GM12878 (cell line): ENCODE data around the gene UST. TPM values are rescaled to one million over a fixed set of nuclear protein-coding genes. Genes with fewer than 3 reads are reported as not detected.

Source experiments
- RCOR1 ChIP-seq: conservative IDR thresholded peaks from 2 replicates; pipeline ENCODE4 v1.6.1; 2012; ENCODE audit warnings: low read depth, low read length, improper control_type of control experiment
- ZBTB40 ChIP-seq: fragments of 450-650 bp; IDR thresholded peaks from 2 replicates; pipeline ENCODE4 v1.6.1; 2016; ENCODE audit warnings: mild to moderate bottlenecking, moderate library complexity, borderline replicate concordance
- ZNF207 ChIP-seq: fragments of 450-650 bp; IDR thresholded peaks from 2 replicates; pipeline ENCODE4 v1.6.1; 2014; ENCODE audit warnings: antibody characterized with exemption, mild to moderate bottlenecking, borderline replicate concordance
- polyA plus RNA-seq, 11 experiments: library from polyadenylated mRNA; depleted of rRNA in 4 of 11; unstranded in 6 of 11; stranded (reverse) in 5 of 11; fragments of >200 nt; fragmentation: Nextera tagmentation in 4 of 11; fragmentation: Illumina TruSeq in 1 of 11; extraction: Ambion mirVana in 4 of 11; extraction: Trizol in 1 of 11; gene quantifications; 1 replicate in 1 of 11; 2 replicates in 10 of 11; pipeline versions ENCODE4 v1.2.1 to v1.2.3, GENCODE V29; 2011 to 2016; ENCODE audit warnings: inconsistent platforms in 2 of 11, missing spikeins in 2 of 11, low read depth in 1 of 11
- total RNA-seq, 4 experiments: library from RNA; depleted of rRNA in 3 of 4; stranded (reverse); fragments of >200 nt in 3 of 4; fragmentation: Illumina TruSeq in 1 of 4; extraction: Trizol in 1 of 4; gene quantifications; 2 replicates each; pipeline versions ENCODE4 v1.2.1 to v1.2.3, GENCODE V29; 2013 to 2021
- TF ChIP-seq, protein P1 (sequence below): fragments of 450-650 bp; formaldehyde crosslinking; IDR thresholded peaks from 2 replicates; pipeline ENCODE4 v1.4.0; 2020; ENCODE audit warnings: mild to moderate bottlenecking, moderate library complexity
- TF ChIP-seq, protein P2 (sequence below): IDR thresholded peaks from 2 replicates; pipeline ENCODE4 v1.6.1; 2012; ENCODE audit warnings: mild to moderate bottlenecking, low read depth, low read length

UST gene
- total and polyA plus RNA-seq, 10 of the 15 experiments (the other 5 are each of a cell fraction or from before 2014, with no cell fraction given): 0.74 to 43.3 (median 2.2) TPM

DNA sequence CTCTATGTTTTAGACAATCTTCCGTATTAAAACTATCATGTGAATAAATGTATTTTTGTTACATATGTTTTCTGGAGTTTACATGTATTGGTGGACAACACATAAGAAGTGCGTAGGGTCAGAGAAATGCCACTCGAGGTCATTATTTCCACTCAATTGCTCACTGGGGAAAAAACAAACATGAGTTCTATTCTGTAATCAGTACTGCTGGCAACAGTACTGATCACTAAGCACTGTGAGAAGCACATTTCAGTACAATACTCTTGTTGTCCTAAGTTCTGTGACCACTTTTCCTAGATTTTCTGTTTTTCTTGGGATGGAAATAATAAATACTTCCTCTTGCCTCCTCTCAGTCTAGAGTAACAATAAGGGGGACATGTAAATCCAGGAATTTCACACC lies 44.5 kb downstream of the UST start (continued):
- TF ChIP-seq, protein P1, sequence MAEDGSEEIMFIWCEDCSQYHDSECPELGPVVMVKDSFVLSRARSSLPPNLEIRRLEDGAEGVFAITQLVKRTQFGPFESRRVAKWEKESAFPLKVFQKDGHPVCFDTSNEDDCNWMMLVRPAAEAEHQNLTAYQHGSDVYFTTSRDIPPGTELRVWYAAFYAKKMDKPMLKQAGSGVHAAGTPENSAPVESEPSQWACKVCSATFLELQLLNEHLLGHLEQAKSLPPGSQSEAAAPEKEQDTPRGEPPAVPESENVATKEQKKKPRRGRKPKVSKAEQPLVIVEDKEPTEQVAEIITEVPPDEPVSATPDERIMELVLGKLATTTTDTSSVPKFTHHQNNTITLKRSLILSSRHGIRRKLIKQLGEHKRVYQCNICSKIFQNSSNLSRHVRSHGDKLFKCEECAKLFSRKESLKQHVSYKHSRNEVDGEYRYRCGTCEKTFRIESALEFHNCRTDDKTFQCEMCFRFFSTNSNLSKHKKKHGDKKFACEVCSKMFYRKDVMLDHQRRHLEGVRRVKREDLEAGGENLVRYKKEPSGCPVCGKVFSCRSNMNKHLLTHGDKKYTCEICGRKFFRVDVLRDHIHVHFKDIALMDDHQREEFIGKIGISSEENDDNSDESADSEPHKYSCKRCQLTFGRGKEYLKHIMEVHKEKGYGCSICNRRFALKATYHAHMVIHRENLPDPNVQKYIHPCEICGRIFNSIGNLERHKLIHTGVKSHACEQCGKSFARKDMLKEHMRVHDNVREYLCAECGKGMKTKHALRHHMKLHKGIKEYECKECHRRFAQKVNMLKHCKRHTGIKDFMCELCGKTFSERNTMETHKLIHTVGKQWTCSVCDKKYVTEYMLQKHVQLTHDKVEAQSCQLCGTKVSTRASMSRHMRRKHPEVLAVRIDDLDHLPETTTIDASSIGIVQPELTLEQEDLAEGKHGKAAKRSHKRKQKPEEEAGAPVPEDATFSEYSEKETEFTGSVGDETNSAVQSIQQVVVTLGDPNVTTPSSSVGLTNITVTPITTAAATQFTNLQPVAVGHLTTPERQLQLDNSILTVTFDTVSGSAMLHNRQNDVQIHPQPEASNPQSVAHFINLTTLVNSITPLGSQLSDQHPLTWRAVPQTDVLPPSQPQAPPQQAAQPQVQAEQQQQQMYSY: no peak
- TF ChIP-seq RCOR1 (no peak), ZBTB40 (no peak), ZNF207 (no peak)
- TF ChIP-seq, protein P2, sequence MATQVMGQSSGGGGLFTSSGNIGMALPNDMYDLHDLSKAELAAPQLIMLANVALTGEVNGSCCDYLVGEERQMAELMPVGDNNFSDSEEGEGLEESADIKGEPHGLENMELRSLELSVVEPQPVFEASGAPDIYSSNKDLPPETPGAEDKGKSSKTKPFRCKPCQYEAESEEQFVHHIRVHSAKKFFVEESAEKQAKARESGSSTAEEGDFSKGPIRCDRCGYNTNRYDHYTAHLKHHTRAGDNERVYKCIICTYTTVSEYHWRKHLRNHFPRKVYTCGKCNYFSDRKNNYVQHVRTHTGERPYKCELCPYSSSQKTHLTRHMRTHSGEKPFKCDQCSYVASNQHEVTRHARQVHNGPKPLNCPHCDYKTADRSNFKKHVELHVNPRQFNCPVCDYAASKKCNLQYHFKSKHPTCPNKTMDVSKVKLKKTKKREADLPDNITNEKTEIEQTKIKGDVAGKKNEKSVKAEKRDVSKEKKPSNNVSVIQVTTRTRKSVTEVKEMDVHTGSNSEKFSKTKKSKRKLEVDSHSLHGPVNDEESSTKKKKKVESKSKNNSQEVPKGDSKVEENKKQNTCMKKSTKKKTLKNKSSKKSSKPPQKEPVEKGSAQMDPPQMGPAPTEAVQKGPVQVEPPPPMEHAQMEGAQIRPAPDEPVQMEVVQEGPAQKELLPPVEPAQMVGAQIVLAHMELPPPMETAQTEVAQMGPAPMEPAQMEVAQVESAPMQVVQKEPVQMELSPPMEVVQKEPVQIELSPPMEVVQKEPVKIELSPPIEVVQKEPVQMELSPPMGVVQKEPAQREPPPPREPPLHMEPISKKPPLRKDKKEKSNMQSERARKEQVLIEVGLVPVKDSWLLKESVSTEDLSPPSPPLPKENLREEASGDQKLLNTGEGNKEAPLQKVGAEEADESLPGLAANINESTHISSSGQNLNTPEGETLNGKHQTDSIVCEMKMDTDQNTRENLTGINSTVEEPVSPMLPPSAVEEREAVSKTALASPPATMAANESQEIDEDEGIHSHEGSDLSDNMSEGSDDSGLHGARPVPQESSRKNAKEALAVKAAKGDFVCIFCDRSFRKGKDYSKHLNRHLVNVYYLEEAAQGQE: no peak
- TF ChIP-seq, all 136 proteins: peak for 0
